H1 (cell line): Measurements from ENCODE around the gene SLC11A1. TPM values are rescaled to one million over a fixed set of nuclear protein-coding genes. Genes with fewer than 3 reads are reported as not detected.

Source experiments
- BACH1 ChIP-seq: IDR thresholded peaks from 2 replicates; pipeline ENCODE4 v1.6.1; 2012; ENCODE audit warnings: low read length, improper control_type of control experiment
- CEBPB ChIP-seq: IDR thresholded peaks from 2 replicates; pipeline ENCODE4 v1.6.1; 2012; ENCODE audit warnings: low read depth, low read length
- CHD1 ChIP-seq: IDR thresholded peaks from 2 replicates; pipeline ENCODE4 v1.6.1; 2012; ENCODE audit warnings: low read depth, low read length, improper control_type of control experiment
- HDAC6 ChIP-seq: IDR thresholded peaks from one replicate; pipeline ENCODE4 v1.7.1; 2012; ENCODE audit warnings: low read depth, mild to moderate bottlenecking, inconsistent platforms, low read length, moderate library complexity
- TAF7 ChIP-seq: optimal IDR thresholded peaks from 2 replicates; pipeline ENCODE3; 2011; ENCODE audit warnings: low read depth, mild to moderate bottlenecking, inconsistent platforms, low read length, moderate library complexity, borderline replicate concordance
- polyA plus RNA-seq, 7 experiments: library from polyadenylated mRNA; depleted of rRNA in 3 of 7; stranded (reverse) in 5 of 7; unstranded in 2 of 7; fragments of >200 nt in 5 of 7; fragments of 200-250 nt in 2 of 7; gene quantifications; 1 replicate in 5 of 7; 2 replicates in 1 of 7; 4 replicates in 1 of 7; pipeline versions ENCODE4 v1.2.1 to v1.2.3, GENCODE V29; 2011 to 2013; ENCODE audit warnings: missing spikeins in 2 of 7, mixed read lengths in 2 of 7
- total RNA-seq: library from RNA; stranded (reverse); fragmentation: NEBNext Ultra II Directional; extraction: Animal tissue kit (Norgen Biotek cat#: 25700); gene quantifications from 2 replicates; pipeline ENCODE4 v1.2.1, GENCODE V29; 2021

SLC11A1 gene
- total and polyA plus RNA-seq, 2 of the 8 experiments (the other 6 are each of a cell fraction or from before 2014, with no cell fraction given) = 0.20 to 0.43 TPM

DNA sequence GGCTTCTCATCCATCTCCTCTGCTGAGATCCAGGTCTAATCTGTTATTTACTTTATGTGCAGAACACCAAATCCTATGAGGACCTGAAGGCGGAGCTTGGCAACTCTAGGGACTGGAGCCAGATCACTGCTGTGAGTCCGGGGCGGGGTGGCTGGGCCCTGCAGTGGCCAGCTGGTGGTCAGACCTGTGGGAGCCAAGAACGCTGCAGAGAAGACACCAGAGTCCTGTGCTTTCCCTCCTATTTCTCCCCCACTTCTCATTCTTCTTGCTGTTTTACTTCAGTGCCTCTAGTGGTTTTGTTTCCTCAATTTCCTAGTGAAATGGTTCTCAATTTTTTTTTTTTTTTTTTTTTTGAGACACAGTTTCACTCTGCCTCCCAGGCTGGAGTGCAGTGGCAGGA, 56.5 kb downstream of the SLC11A1 start (continued):
- TF ChIP-seq CHD1 (no peak), TAF7 (no peak), CEBPB (no peak), HDAC6 (no peak), BACH1 (no peak)
- TF ChIP-seq, all 59 proteins: peak for 0
